Gastrocnemius medialis (tissue), 4 donors: ENCODE data around the gene C7orf33. TPM values are rescaled to one million over a fixed set of nuclear protein-coding genes. Genes with fewer than 3 reads are reported as not detected.
"Not testable (repeated sequence)": the region's sequence is repeated elsewhere in the genome, so short reads cannot be mapped to it uniquely, and the experiment has no call there.

Experiments used
- ATAC-seq, 2 donors: fragments of 150-250 bp; one replicate each; pipeline ENCODE4 v1.9.1; 2016
- DNase-seq, 2 donors: peaks; one replicate each; pipeline ENCODE4 v3.0.0-alpha.2; 2019
- H3K27ac ChIP-seq, 4 donors: fragments of 200-600 bp; sonication (generic); 1 replicate in 1 of 4; 2 replicates in 3 of 4; pipeline ENCODE4 v1.5.1; 2016 to 2018; ENCODE audit warnings: mild to moderate bottlenecking in 2 of 4, moderate library complexity in 1 of 4
- H3K27me3 ChIP-seq, 3 donors: fragments of 200-600 bp; sonication (generic) in 2 of 3; 1 replicate in 1 of 3; 2 replicates in 2 of 3; pipeline versions ENCODE4 v1.5.1 to v1.6.0; 2016 to 2019; ENCODE audit warnings: mild to moderate bottlenecking in 1 of 3, moderate library complexity in 1 of 3
- H3K36me3 ChIP-seq, 2 donors: fragments of 200-600 bp; sonication (generic) in 1 of 2; one replicate each; pipeline ENCODE4 v1.5.1; 2017 to 2018
- H3K4me1 ChIP-seq, 2 donors: fragments of 200-600 bp; sonication (generic) in 1 of 2; one replicate each; pipeline ENCODE4 v1.5.1; 2016 to 2017; ENCODE audit warnings: mild to moderate bottlenecking in 2 of 2
- H3K4me3 ChIP-seq, 4 donors: fragments of 200-600 bp; sonication (generic) in 3 of 4; 1 replicate in 1 of 4; 2 replicates in 3 of 4; pipeline ENCODE4 v1.5.1; 2016 to 2019; ENCODE audit warnings: mild to moderate bottlenecking in 2 of 4
- H3K9me3 ChIP-seq, 3 donors: fragments of 200-600 bp; sonication (generic) in 2 of 3; 1 replicate in 1 of 3; 2 replicates in 2 of 3; pipeline ENCODE4 v1.5.1; 2016 to 2019
- CTCF ChIP-seq, 5 experiments: fragments of 450-650 bp in 3 of 5; fragments of 200-600 bp in 2 of 5; sonication (generic) in 2 of 5; IDR thresholded peaks in 4 of 5; conservative IDR thresholded peaks in 1 of 5; 1 replicate in 4 of 5; 2 replicates in 1 of 5; pipeline ENCODE4 v1.5.1; 2016 to 2019; ENCODE audit warnings: antibody characterized with exemption in 5 of 5, mild to moderate bottlenecking in 3 of 5, moderate library complexity in 3 of 5
- POLR2A ChIP-seq, 2 donors: fragments of 450-650 bp; IDR thresholded peaks; one replicate each; pipeline ENCODE4 v1.6.1; 2017; ENCODE audit warnings: antibody characterized with exemption in 2 of 2, mild to moderate bottlenecking in 2 of 2, moderate library complexity in 2 of 2
- in situ Hi-C, 4 donors: fragments of 200-750 bp; cut with MboI; loops; one replicate each; pipeline versions ENCODE4 v1.15.0 to v1.8.0; 2017; ENCODE audit warnings: low sequenced_read_pairs in 4 of 4
- intact Hi-C: fragments of 100-400 bp; cut with DNase I; formaldehyde crosslinking; loops from one replicate; pipeline ENCODE4 v1.15.1; 2023; ENCODE audit warnings: low total_unique reads
- total RNA-seq, 4 donors: library from RNA; depleted of rRNA; stranded (reverse); fragments of >200 nt; gene quantifications; one replicate each; pipeline versions ENCODE4 v1.1.0 to v1.2.3, GENCODE V29; 2016

The C7orf33 gene
- total RNA-seq, 4 donors from 2014 or later: not detected

- intact Hi-C loops (no loop called here), in situ Hi-C loops (no loop called here)
- ATAC-seq (no peak), DNase-seq (no peak)
- no peak for TF ChIP-seq CTCF (IDR thresholded peaks at IDR 0.05 in 4 of 5, conservative IDR thresholded peaks at IDR 0.05 in 1 of 5)
- no peak for TF ChIP-seq POLR2A (IDR thresholded peaks at IDR 0.05)
- Histone ChIP-seq H3K27me3 (no peaks in the 10 kb centered on the region), H3K9me3 (no peaks in the 10 kb centered on the region), H3K4me3 (no peak overlapping the region), H3K4me1 (no peaks in the 10 kb centered on the region), H3K36me3 (no peaks in the 10 kb centered on the region), H3K27ac (no peak overlapping the region)
Measured at GRCh38 chr7:148558914-148559313, 31.7 kb upstream of the C7orf33 start.

- Histone ChIP-seq H3K27ac (no peak overlapping the region), H3K9me3 (no peaks in the 10 kb centered on the region), H3K4me1 (no peaks in the 10 kb centered on the region), H3K36me3 (no peaks in the 10 kb centered on the region), H3K4me3 (no peak overlapping the region), H3K27me3 (no peaks in the 10 kb centered on the region)
- TF ChIP-seq CTCF (IDR thresholded peaks at IDR 0.05 in 4 of 5, conservative IDR thresholded peaks at IDR 0.05 in 1 of 5) (no peak), POLR2A (IDR thresholded peaks at IDR 0.05) (no peak)
- in situ Hi-C loops: no loop called here
- ATAC-seq (no peak), DNase-seq (no peak)
- intact Hi-C loops: no loop called here
Measured at GRCh38 chr7:148561099-148561498, 29.5 kb upstream of the C7orf33 start.

- in situ Hi-C loops: no loop called here
- H3K27ac ChIP-seq: peak overlapping the region in 1 of 4 donors; percentile 63
- intact Hi-C loops: no loop called here
Measured at GRCh38 chr7:148563583-148564274, 26.8 kb upstream of the C7orf33 start.

GRCh38 chr7:148564275-148564951, 26.2 kb upstream of the C7orf33 start:
- ATAC-seq, DNase-seq, H3K36me3 ChIP-seq, H3K27me3 ChIP-seq, intact Hi-C loops, H3K9me3 ChIP-seq, H3K4me1 ChIP-seq, in situ Hi-C loops, H3K4me3 ChIP-seq: not testable (repeated sequence)
- peak overlapping the region in 3 of 4 donors; percentile 18 to 63 (median 37) for H3K27ac ChIP-seq

More at GRCh38 chr7:148563583-148564274, 26.8 kb upstream of the C7orf33 start:
- H3K36me3 ChIP-seq: no peaks in the 10 kb centered on the region
- DNase-seq (no peak), ATAC-seq (no peak)
- no peaks in the 10 kb centered on the region for H3K27me3 ChIP-seq
- no peak for TF ChIP-seq POLR2A (IDR thresholded peaks at IDR 0.05)
- TF ChIP-seq CTCF (IDR thresholded peaks at IDR 0.05 in 4 of 5, conservative IDR thresholded peaks at IDR 0.05 in 1 of 5): no peak
- H3K4me3 ChIP-seq: no peak overlapping the region
- H3K9me3 ChIP-seq: no peaks in the 10 kb centered on the region
- H3K4me1 ChIP-seq: no peaks in the 10 kb centered on the region

- H3K4me1 ChIP-seq: no peaks in the 10 kb centered on the region
- no peak overlapping the region for H3K27ac ChIP-seq
- no peak overlapping the region for H3K4me3 ChIP-seq
- TF ChIP-seq CTCF (IDR thresholded peaks at IDR 0.05 in 4 of 5, conservative IDR thresholded peaks at IDR 0.05 in 1 of 5): no peak
- TF ChIP-seq POLR2A (IDR thresholded peaks at IDR 0.05): no peak
- DNase-seq (no peak), ATAC-seq (no peak)
- H3K27me3 ChIP-seq: no peaks in the 10 kb centered on the region
- H3K9me3 ChIP-seq: no peaks in the 10 kb centered on the region
- H3K36me3 ChIP-seq: no peaks in the 10 kb centered on the region
- in situ Hi-C loops (no loop called here), intact Hi-C loops (no loop called here)
Measured at GRCh38 chr7:148566736-148567135, 23.8 kb upstream of the C7orf33 start.
